ENCODE measurements around the gene HMCN2. TPM values are rescaled to one million over a fixed set of nuclear protein-coding genes. Genes with fewer than 3 reads are reported as not detected.

The HMCN2 gene
- total and polyA plus RNA-seq, 2 donors (not counting 3 experiments of a cell fraction or from before 2014, with no cell fraction given) = 0.04 to 0.24 TPM

DNA sequence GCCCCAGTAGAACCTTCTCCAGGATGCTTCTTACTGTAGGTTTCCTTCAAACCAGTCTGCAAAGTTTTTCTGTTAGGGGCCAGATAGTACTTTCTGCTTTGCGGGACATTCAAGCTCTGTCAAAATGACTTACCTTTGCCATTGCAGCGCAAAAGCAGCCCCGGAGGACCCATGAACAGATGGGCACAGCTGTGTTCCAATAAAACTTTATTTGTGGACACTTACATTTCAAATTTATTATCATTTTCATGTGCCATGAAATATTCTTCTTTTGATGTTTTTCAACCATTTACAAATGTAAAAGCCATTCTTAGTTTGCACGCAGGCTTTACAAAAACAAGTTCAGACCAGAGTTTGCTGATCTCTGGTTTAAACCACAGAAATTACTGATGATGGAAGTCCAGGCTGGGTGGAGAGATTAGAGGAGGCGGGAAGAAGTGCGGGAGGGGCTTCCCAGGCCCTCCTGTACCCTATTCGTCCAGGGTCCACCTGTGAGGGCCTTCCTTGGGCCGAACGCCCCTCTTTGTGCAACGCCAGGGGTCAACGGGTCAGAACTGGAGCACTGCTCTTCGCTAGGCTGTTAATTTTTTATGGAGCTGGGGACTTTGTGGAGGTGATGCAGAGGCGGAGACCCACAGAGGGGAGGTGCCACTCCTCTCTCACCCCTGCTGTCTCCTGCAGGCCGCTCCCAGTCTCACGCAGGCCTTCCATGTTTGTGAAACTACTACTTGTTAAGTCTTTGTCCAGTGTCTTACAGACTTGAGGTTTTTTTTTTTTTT lies 171.6 kb downstream of the HMCN2 start:
- Histone ChIP-seq H3K27me3 (ENCODE audit: control insufficient read depth in 2 of 2, insufficient read depth in 2 of 2, low read length in 2 of 2) (peaks cover 0 to 3% of the 10 kb centered on the region in 2 experiments), H3K9me1 (replicated peaks; ENCODE audit: control insufficient read depth, extremely low read depth, insufficient read depth, low read length) (no peaks in the 10 kb centered on the region), H3K9me3 (replicated peaks; ENCODE audit: control insufficient read depth, insufficient read depth, low read length) (no peaks in the 10 kb centered on the region), H3K4me3 (replicated peaks in 1 of 3; ENCODE audit: insufficient read depth in 1 of 3, low read depth in 1 of 3, low read length in 3 of 3) (no peak overlapping the region), H3K9ac (replicated peaks; ENCODE audit: extremely low read depth, insufficient read depth, low read length) (no peak overlapping the region), H3K79me2 (ENCODE audit: control insufficient read depth, insufficient read depth, low read length) (no peaks in the 10 kb centered on the region), H4K20me1 (replicated peaks; ENCODE audit: control insufficient read depth, extremely low read depth, insufficient read depth, low read length) (no peaks in the 10 kb centered on the region), H3K4me2 (ENCODE audit: insufficient read depth, low read length) (no peak overlapping the region), H3K36me3 (ENCODE audit: control insufficient read depth in 2 of 2, extremely low read depth in 1 of 2, insufficient read depth in 2 of 2, low read length in 2 of 2) (no peaks in the 10 kb centered on the region), H2AFZ (ENCODE audit: low read depth, low read length) (no peak overlapping the region), H3K4me1 (ENCODE audit: control insufficient read depth, extremely low read depth, insufficient read depth, low read length) (peaks cover 3% of the 10 kb centered on the region), H3K27ac (ENCODE audit: insufficient read depth, low read depth, low read length) (no peak overlapping the region)
- POLR2A ChIA-PET = interaction anchor here (0.6 kb wide), 1 partner anchor 256 kb away, joined by 4 read pairs; the partner anchor contains the start of gene EXOSC2
- intact Hi-C loops (cut with micrococcal nuclease) (no loop called here), dilution Hi-C loops (cut with MboI; ENCODE audit: extremely low pct_ligation_motif_present, low sequenced_read_pairs) (no loop called here)
- no peak for FAIRE-seq
- no peak for DNase-seq (ENCODE audit: low read depth, low spot score)
- BruUV-seq (replicated peaks) = no TSS peak
- TF ChIP-seq POLR2AphosphoS5 (IDR thresholded peaks at IDR 0.05; ENCODE audit: insufficient read depth, low read depth, low read length) = no peak
- CTCF ChIA-PET = interaction anchor here (0.7 to 1.5 kb wide), 3 partner anchors 10 to 428 kb away, joined by 3 to 4 read pairs (median 4); no protein-coding TSS in a partner anchor

- Histone ChIP-seq H3K4me1 (ENCODE audit: control insufficient read depth, extremely low read depth, insufficient read depth, low read length) (peaks cover 2% of the 10 kb centered on the region), H3K27ac (ENCODE audit: insufficient read depth, low read depth, low read length) (no peak overlapping the region), H3K4me3 (replicated peaks in 1 of 3; ENCODE audit: insufficient read depth in 1 of 3, low read depth in 1 of 3, low read length in 3 of 3) (no peak overlapping the region), H3K27me3 (ENCODE audit: control insufficient read depth in 2 of 2, insufficient read depth in 2 of 2, low read length in 2 of 2) (peaks cover 0 to 3% of the 10 kb centered on the region in 2 experiments), H3K9ac (replicated peaks; ENCODE audit: extremely low read depth, insufficient read depth, low read length) (no peak overlapping the region), H3K9me1 (replicated peaks; ENCODE audit: control insufficient read depth, extremely low read depth, insufficient read depth, low read length) (no peaks in the 10 kb centered on the region), H3K36me3 (ENCODE audit: control insufficient read depth in 2 of 2, extremely low read depth in 1 of 2, insufficient read depth in 2 of 2, low read length in 2 of 2) (no peaks in the 10 kb centered on the region), H4K20me1 (replicated peaks; ENCODE audit: control insufficient read depth, extremely low read depth, insufficient read depth, low read length) (no peaks in the 10 kb centered on the region), H3K9me3 (replicated peaks; ENCODE audit: control insufficient read depth, insufficient read depth, low read length) (no peaks in the 10 kb centered on the region), H3K79me2 (ENCODE audit: control insufficient read depth, insufficient read depth, low read length) (no peaks in the 10 kb centered on the region), H3K4me2 (ENCODE audit: insufficient read depth, low read length) (no peak overlapping the region), H2AFZ (ENCODE audit: low read depth, low read length) (no peak overlapping the region)
- dilution Hi-C loops (cut with MboI; ENCODE audit: extremely low pct_ligation_motif_present, low sequenced_read_pairs) = no loop called here
- DNase-seq (ENCODE audit: low read depth, low spot score) = no peak
- intact Hi-C loops (cut with micrococcal nuclease) = no loop called here
- BruUV-seq (replicated peaks) = no TSS peak
- ChIA-PET POLR2A (no interaction called here), CTCF (interaction anchor here (0.7 to 1.5 kb wide), 3 partner anchors 12 to 427 kb away, joined by 3 to 4 read pairs (median 4); no protein-coding TSS in a partner anchor)
- no peak for TF ChIP-seq EZH2 (IDR thresholded peaks at IDR 0.05; ENCODE audit: borderline replicate concordance, low read depth, low read length, severe bottlenecking)
- TF ChIP-seq MYC (IDR thresholded peaks at IDR 0.05; ENCODE audit: low read depth, low read length) = no peak
- TF ChIP-seq CTCF (IDR thresholded peaks at IDR 0.05; ENCODE audit: extremely low read depth in 1 of 2, insufficient read depth in 1 of 2, low read depth in 1 of 2, low read length in 2 of 2) = no peak
- TF ChIP-seq GATA2 (IDR thresholded peaks at IDR 0.05; ENCODE audit: insufficient read depth, insufficient read length, low read depth, low read length) = no peak
- no peak for TF ChIP-seq POLR2AphosphoS5 (IDR thresholded peaks at IDR 0.05; ENCODE audit: insufficient read depth, low read depth, low read length)
- TF ChIP-seq POLR2A (IDR thresholded peaks at IDR 0.05; ENCODE audit: low read depth, low read length) = no peak
- TF ChIP-seq, protein P1, sequence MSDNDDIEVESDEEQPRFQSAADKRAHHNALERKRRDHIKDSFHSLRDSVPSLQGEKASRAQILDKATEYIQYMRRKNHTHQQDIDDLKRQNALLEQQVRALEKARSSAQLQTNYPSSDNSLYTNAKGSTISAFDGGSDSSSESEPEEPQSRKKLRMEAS (IDR thresholded peaks at IDR 0.05; ENCODE audit: insufficient read depth, insufficient read length) = no peak
- no peak for TF ChIP-seq JUN (IDR thresholded peaks at IDR 0.05; ENCODE audit: borderline replicate concordance, insufficient read depth, insufficient read length, low read depth)
- TF ChIP-seq FOS (IDR thresholded peaks at IDR 0.05; ENCODE audit: borderline replicate concordance, insufficient read depth, low read length) = no peak
- no peak for FAIRE-seq
Measured at GRCh38 chr9:130438382-130438981, 172.9 kb downstream of the HMCN2 start.
